UCSD-AML1 (cell line): ENCODE data around the gene CARMIL3.

Source experiments
- DNase-seq: peaks from one replicate; lab custom pipeline; 2025; ENCODE audit not compliant: unreplicated experiment; lab: John Stamatoyannopoulos, UW

Gene CARMIL3

GRCh38 chr14:24113801-24114531 is 62.2 kb downstream of the CARMIL3 start:
- peak; percentile 92 for DNase-seq

GRCh38 chr14:24114532-24115421 is 63.0 kb downstream of the CARMIL3 start, which contains the start of the genes DCAF11 and NRL:
Gene DCAF11, plus strand, starts transcription at chr14:24114777. Its CDS starts 818 bp downstream, at chr14:24115595.
Gene NRL, minus strand, starts transcription at chr14:24114949. Its CDS starts 32,101 bp downstream, at chr14:24082848.
- DNase-seq: peak; percentile 99

GRCh38 chr14:24115422-24116127 is 63.8 kb downstream of the CARMIL3 start:
- DNase-seq: no peak

- DNase-seq: no peak
Measured at GRCh38 chr14:24116128-24116814, 64.5 kb downstream of the CARMIL3 start.

- DNase-seq: no peak
Measured at GRCh38 chr14:24117179-24117578, 65.4 kb downstream of the CARMIL3 start.
